ENCODE results near the gene F2.

F2 gene

DNA sequence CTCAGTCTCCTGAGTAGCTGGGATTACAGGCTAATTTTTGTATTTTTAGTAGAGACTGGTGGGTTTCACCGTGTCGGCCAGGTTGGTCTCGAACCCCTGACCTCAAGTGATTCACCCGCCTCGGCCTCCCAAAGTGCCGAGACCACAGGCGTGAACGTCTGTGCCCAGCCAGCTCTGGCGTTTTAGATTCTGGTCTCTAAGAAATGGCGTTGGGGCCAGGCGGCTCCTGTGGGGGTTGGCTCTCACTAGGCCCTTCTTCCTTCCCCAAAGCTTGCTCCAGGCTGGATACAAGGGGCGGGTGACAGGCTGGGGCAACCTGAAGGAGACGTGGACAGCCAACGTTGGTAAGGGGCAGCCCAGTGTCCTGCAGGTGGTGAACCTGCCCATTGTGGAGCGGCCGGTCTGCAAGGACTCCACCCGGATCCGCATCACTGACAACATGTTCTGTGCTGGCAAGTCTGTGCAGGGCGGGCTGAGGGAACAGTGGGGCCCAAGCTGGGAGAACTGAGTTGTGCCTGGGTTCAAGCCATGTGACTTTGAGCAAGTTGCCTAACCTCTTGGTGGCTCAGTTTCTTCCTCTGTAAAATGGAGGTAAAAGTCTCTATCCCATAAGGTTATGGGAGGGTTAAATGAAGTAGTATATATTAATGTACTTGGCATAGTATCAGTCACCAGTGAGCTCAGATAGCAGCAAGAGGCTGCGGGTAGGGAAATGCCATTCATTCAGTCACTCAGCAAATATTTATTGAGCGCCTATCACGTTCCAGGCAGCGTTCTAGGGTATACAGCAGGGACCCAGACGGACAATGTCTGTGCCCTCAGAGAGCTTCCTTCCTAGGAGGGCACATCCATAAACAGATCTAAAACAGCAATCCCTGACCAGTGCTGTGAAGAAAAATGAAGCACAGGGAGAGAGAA lies 10.4 kb downstream of the F2 start:
- no peak overlapping the region for H3K4me2 ChIP-seq (ENCODE audit: insufficient read depth, low read length)

DNA sequence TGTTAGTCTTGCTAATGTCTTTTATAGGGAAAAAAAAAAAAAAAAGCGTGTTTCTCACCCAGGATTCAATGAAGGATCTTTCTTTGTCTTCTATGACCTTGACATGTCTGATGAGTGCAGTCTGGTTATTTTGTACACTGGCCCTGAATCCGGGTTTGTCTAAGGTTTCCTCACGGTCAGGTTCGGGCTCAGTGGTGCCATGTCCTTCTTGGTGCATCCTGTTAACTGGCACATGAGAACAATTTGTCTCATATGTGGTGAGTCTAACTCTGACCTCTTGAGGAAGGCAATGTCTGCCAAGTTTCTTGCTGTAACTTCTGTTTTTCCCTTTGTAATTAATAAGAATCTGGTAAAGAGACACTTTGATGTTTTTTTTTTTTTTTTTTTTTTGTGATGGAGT lies 12.5 kb downstream of the F2 start:
- Histone ChIP-seq H3K9ac (ENCODE audit: low read depth, low read length) (no peak overlapping the region), H3K9me3 (ENCODE audit: insufficient read depth, low read length, severe bottlenecking) (no peaks in the 10 kb centered on the region), H3K36me3 (ENCODE audit: insufficient read depth, low read length) (no peaks in the 10 kb centered on the region), H3K27ac (ENCODE audit: low read length) (no peak overlapping the region), H3K4me1 (ENCODE audit: insufficient read depth, low read length) (no peaks in the 10 kb centered on the region), H4K20me1 (ENCODE audit: insufficient read depth, low read length) (no peaks in the 10 kb centered on the region), H3K79me2 (ENCODE audit: insufficient read depth, low read length) (no peaks in the 10 kb centered on the region), H3K4me3 (ENCODE audit: low read depth in 1 of 2, low read length in 2 of 2) (no peak overlapping the region), H2AFZ (ENCODE audit: low read depth, low read length) (no peak overlapping the region), H3K27me3 (ENCODE audit: insufficient read depth, low read length, poor library complexity) (no peaks in the 10 kb centered on the region), H3K4me2 (ENCODE audit: insufficient read depth, low read length) (no peak overlapping the region)
- DNase-seq (no peak), ATAC-seq (ENCODE audit: insufficient read depth, low read depth) (no peak)
- TF ChIP-seq, protein P1, sequence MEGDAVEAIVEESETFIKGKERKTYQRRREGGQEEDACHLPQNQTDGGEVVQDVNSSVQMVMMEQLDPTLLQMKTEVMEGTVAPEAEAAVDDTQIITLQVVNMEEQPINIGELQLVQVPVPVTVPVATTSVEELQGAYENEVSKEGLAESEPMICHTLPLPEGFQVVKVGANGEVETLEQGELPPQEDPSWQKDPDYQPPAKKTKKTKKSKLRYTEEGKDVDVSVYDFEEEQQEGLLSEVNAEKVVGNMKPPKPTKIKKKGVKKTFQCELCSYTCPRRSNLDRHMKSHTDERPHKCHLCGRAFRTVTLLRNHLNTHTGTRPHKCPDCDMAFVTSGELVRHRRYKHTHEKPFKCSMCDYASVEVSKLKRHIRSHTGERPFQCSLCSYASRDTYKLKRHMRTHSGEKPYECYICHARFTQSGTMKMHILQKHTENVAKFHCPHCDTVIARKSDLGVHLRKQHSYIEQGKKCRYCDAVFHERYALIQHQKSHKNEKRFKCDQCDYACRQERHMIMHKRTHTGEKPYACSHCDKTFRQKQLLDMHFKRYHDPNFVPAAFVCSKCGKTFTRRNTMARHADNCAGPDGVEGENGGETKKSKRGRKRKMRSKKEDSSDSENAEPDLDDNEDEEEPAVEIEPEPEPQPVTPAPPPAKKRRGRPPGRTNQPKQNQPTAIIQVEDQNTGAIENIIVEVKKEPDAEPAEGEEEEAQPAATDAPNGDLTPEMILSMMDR (IDR thresholded peaks at IDR 0.05; ENCODE audit: borderline replicate concordance, extremely low read depth, low read length, poor library complexity, severe bottlenecking): no peak

More for the DNA sequence above, 10.4 kb downstream of the F2 start:
- Histone ChIP-seq H3K9ac (ENCODE audit: low read depth, low read length) (no peak overlapping the region), H3K27me3 (ENCODE audit: insufficient read depth, low read length, poor library complexity) (no peaks in the 10 kb centered on the region), H2AFZ (ENCODE audit: low read depth, low read length) (no peak overlapping the region), H3K79me2 (ENCODE audit: insufficient read depth, low read length) (no peaks in the 10 kb centered on the region), H3K4me3 (ENCODE audit: low read depth in 1 of 2, low read length in 2 of 2) (no peak overlapping the region), H3K9me3 (ENCODE audit: insufficient read depth, low read length, severe bottlenecking) (no peaks in the 10 kb centered on the region), H3K27ac (ENCODE audit: low read length) (no peak overlapping the region), H3K4me1 (ENCODE audit: insufficient read depth, low read length) (no peaks in the 10 kb centered on the region), H3K36me3 (ENCODE audit: insufficient read depth, low read length) (no peaks in the 10 kb centered on the region), H4K20me1 (ENCODE audit: insufficient read depth, low read length) (no peaks in the 10 kb centered on the region)
- TF ChIP-seq, protein P1 (IDR thresholded peaks at IDR 0.05; ENCODE audit: borderline replicate concordance, extremely low read depth, low read length, poor library complexity, severe bottlenecking): no peak
- TF ChIP-seq EZH2 (IDR thresholded peaks at IDR 0.05; ENCODE audit: borderline replicate concordance, low read depth, low read length, severe bottlenecking): no peak
- DNase-seq (no peak), ATAC-seq (ENCODE audit: insufficient read depth, low read depth) (no peak)

DNA sequence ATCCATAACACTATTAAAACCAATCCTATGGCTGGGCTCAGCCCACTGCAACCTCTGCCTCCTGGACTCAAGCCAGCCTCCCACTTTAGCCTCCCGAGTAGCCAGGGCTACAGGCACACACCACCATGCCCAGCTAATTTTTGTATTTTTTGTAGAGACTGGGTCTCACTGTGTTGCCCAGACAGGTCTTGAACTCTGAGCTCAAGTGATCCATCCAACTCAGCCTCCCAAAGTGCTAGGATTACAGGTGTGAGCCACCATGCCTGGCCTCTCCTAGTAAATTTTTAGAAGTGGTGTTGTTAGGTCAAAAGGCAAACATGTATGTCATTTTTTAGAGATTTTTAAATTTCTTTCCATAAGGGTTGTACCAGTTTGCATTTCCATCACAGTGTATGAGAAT lies 14.2 kb downstream of the F2 start:
- no peaks in the 10 kb centered on the region for H3K36me3 ChIP-seq (ENCODE audit: insufficient read depth, low read length)
- no peak overlapping the region for H3K4me3 ChIP-seq (ENCODE audit: low read depth in 1 of 2, low read length in 2 of 2)
- no peaks in the 10 kb centered on the region for H3K27me3 ChIP-seq (ENCODE audit: insufficient read depth, low read length, poor library complexity)
- no peak overlapping the region for H3K9ac ChIP-seq (ENCODE audit: low read depth, low read length)
- no peaks in the 10 kb centered on the region for H3K4me1 ChIP-seq (ENCODE audit: insufficient read depth, low read length)
- H3K4me2 ChIP-seq (ENCODE audit: insufficient read depth, low read length): no peak overlapping the region
- TF ChIP-seq EZH2 (IDR thresholded peaks at IDR 0.05; ENCODE audit: borderline replicate concordance, low read depth, low read length, severe bottlenecking): no peak
- TF ChIP-seq, protein P1 (IDR thresholded peaks at IDR 0.05; ENCODE audit: borderline replicate concordance, extremely low read depth, low read length, poor library complexity, severe bottlenecking): no peak
- no peak for ATAC-seq (ENCODE audit: insufficient read depth, low read depth)
- no peak for DNase-seq
- H3K79me2 ChIP-seq (ENCODE audit: insufficient read depth, low read length): no peaks in the 10 kb centered on the region
- H4K20me1 ChIP-seq (ENCODE audit: insufficient read depth, low read length): no peaks in the 10 kb centered on the region
- no peak overlapping the region for H2AFZ ChIP-seq (ENCODE audit: low read depth, low read length)
- no peak overlapping the region for H3K27ac ChIP-seq (ENCODE audit: low read length)
- no peaks in the 10 kb centered on the region for H3K9me3 ChIP-seq (ENCODE audit: insufficient read depth, low read length, severe bottlenecking)
